Hepatocyte (in vitro differentiated cells): ENCODE results near the gene PMEPA1. TPM values are rescaled to one million over a fixed set of nuclear protein-coding genes. Genes with fewer than 3 reads are reported as not detected.

Experiments
- DNase-seq: peaks from one replicate; pipeline ENCODE4 v3.0.0-alpha.2; 2016; ENCODE audit warnings: low spot score
- H2AFZ ChIP-seq: fragments of 200-600 bp; sonication (generic); 2 replicates; pipeline ENCODE4 v1.6.0; 2016; ENCODE audit warnings: antibody characterized with exemption, mild to moderate bottlenecking
- H3K27ac ChIP-seq: fragments of 200-600 bp; sonication (generic); 2 replicates; pipeline ENCODE4 v1.5.1; 2016; ENCODE audit warnings: mild to moderate bottlenecking
- H3K27me3 ChIP-seq: fragments of 200-600 bp; sonication (generic); 2 replicates; pipeline ENCODE4 v1.6.1; 2016
- H3K36me3 ChIP-seq: fragments of 200-600 bp; sonication (generic); replicated peaks from 2 replicates; pipeline ENCODE4 v1.5.1; 2016; ENCODE audit warnings: low read depth; ENCODE audit not compliant: insufficient read depth
- H3K4me1 ChIP-seq: fragments of 200-600 bp; sonication (generic); 2 replicates; pipeline ENCODE4 v1.5.1; 2016; ENCODE audit warnings: mild to moderate bottlenecking, moderate library complexity; ENCODE audit not compliant: insufficient read depth
- H3K4me2 ChIP-seq: fragments of 200-600 bp; sonication (generic); 2 replicates; pipeline ENCODE4 v1.6.0; 2016
- H3K4me3 ChIP-seq: fragments of 200-600 bp; sonication (generic); 2 replicates; pipeline ENCODE4 v1.5.1; 2016; ENCODE audit warnings: mild to moderate bottlenecking
- H3K79me2 ChIP-seq: fragments of 200-600 bp; sonication (generic); 2 replicates; pipeline ENCODE4 v1.6.0; 2017; ENCODE audit warnings: mild to moderate bottlenecking
- H3K9me2 ChIP-seq: fragments of 200-600 bp; sonication (generic); replicated peaks from 2 replicates; pipeline ENCODE4 v1.6.0; 2017; ENCODE audit warnings: mild to moderate bottlenecking; ENCODE audit not compliant: insufficient read depth
- H3K9me3 ChIP-seq: fragments of 200-600 bp; sonication (generic); 2 replicates; pipeline ENCODE4 v1.5.1; 2016; ENCODE audit warnings: low read depth, mild to moderate bottlenecking
- H4K20me1 ChIP-seq: fragments of 200-600 bp; sonication (generic); 2 replicates; pipeline ENCODE4 v1.6.0; 2016; ENCODE audit warnings: mild to moderate bottlenecking; ENCODE audit not compliant: insufficient read depth, poor library complexity, severe bottlenecking
- EZH2 ChIP-seq: fragments of 200-600 bp; sonication (generic); IDR thresholded peaks from 2 replicates; pipeline ENCODE4 v1.6.1; 2016; ENCODE audit warnings: antibody characterized with exemption, mild to moderate bottlenecking, borderline replicate concordance
- EZH2phosphoT487 ChIP-seq: fragments of 200-600 bp; sonication (generic); IDR thresholded peaks from one replicate; pipeline ENCODE4 v1.6.1; 2018; ENCODE audit warnings: antibody characterized with exemption, mild to moderate bottlenecking, low read depth, moderate library complexity; ENCODE audit not compliant: unreplicated experiment, severe bottlenecking
- WGBS: methylation state at CpG from one replicate; pipeline ENCODE4 v1.1.6; 2016; ENCODE audit warnings: low lambda C conversion rate; ENCODE audit errors: missing lambda C conversion rate; 5-methylcytosine and 5-hydroxymethylcytosine counted together
- polyA plus RNA-seq: library from polyadenylated mRNA; unstranded; fragments of >200 nt; fragmentation: Nextera tagmentation; extraction: Ambion mirVana; gene quantifications from 2 replicates; pipeline ENCODE4 v1.2.1, GENCODE V29; 2016
- total RNA-seq: library from RNA; depleted of rRNA; stranded (reverse); fragments of >200 nt; gene quantifications from 2 replicates; pipeline ENCODE4 v1.2.3, GENCODE V29; 2014
- TF ChIP-seq, protein P1 (sequence below): fragments of 200-600 bp; sonication (generic); IDR thresholded peaks from 2 replicates; pipeline ENCODE4 v1.5.1; 2016; ENCODE audit warnings: antibody characterized with exemption, mild to moderate bottlenecking; ENCODE audit not compliant: poor library complexity

Gene PMEPA1
- total and polyA plus RNA-seq, 2 experiments from 2014 or later: 6.8 to 40.3 TPM

GRCh38 chr20:57691699-57692098 lies 18.1 kb downstream of the PMEPA1 start:
- no peaks in the 10 kb centered on the region for H3K9me3 ChIP-seq
- H3K4me3 ChIP-seq: no peak overlapping the region
- no peak overlapping the region for H2AFZ ChIP-seq
- H3K4me2 ChIP-seq: no peak overlapping the region
- H3K9me2 ChIP-seq: no peaks in the 10 kb centered on the region
- no peak for TF ChIP-seq EZH2phosphoT487
- TF ChIP-seq EZH2: no peak
- TF ChIP-seq, protein P1, sequence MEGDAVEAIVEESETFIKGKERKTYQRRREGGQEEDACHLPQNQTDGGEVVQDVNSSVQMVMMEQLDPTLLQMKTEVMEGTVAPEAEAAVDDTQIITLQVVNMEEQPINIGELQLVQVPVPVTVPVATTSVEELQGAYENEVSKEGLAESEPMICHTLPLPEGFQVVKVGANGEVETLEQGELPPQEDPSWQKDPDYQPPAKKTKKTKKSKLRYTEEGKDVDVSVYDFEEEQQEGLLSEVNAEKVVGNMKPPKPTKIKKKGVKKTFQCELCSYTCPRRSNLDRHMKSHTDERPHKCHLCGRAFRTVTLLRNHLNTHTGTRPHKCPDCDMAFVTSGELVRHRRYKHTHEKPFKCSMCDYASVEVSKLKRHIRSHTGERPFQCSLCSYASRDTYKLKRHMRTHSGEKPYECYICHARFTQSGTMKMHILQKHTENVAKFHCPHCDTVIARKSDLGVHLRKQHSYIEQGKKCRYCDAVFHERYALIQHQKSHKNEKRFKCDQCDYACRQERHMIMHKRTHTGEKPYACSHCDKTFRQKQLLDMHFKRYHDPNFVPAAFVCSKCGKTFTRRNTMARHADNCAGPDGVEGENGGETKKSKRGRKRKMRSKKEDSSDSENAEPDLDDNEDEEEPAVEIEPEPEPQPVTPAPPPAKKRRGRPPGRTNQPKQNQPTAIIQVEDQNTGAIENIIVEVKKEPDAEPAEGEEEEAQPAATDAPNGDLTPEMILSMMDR: no peak
- WGBS: 92% methylated on average over 12 of the region's 12 CpGs
- peak overlapping the region; percentile 90 for H3K27ac ChIP-seq
- peaks cover 27% of the 10 kb centered on the region for H3K4me1 ChIP-seq
- no peak for DNase-seq
- no peaks in the 10 kb centered on the region for H3K36me3 ChIP-seq
- no peaks in the 10 kb centered on the region for H3K27me3 ChIP-seq
- H4K20me1 ChIP-seq: peaks cover 49% of the 10 kb centered on the region
- H3K79me2 ChIP-seq: peaks cover 62% of the 10 kb centered on the region

GRCh38 chr20:57690525-57690924 lies 19.3 kb downstream of the PMEPA1 start:
- no peak for DNase-seq
- Histone ChIP-seq H2AFZ (no peak overlapping the region), H3K9me2 (no peaks in the 10 kb centered on the region), H3K4me2 (no peak overlapping the region), H3K79me2 (peaks cover 56% of the 10 kb centered on the region), H3K9me3 (no peaks in the 10 kb centered on the region), H4K20me1 (peaks cover 43% of the 10 kb centered on the region), H3K4me1 (peaks cover 23% of the 10 kb centered on the region), H3K36me3 (no peaks in the 10 kb centered on the region), H3K27me3 (no peaks in the 10 kb centered on the region), H3K27ac (no peak overlapping the region), H3K4me3 (no peak overlapping the region)
- TF ChIP-seq EZH2 (no peak), EZH2phosphoT487 (no peak)
- TF ChIP-seq, protein P1: no peak
- 87% methylated on average over 14 of the region's 15 CpGs for whole genome bisulfite sequencing

DNA sequence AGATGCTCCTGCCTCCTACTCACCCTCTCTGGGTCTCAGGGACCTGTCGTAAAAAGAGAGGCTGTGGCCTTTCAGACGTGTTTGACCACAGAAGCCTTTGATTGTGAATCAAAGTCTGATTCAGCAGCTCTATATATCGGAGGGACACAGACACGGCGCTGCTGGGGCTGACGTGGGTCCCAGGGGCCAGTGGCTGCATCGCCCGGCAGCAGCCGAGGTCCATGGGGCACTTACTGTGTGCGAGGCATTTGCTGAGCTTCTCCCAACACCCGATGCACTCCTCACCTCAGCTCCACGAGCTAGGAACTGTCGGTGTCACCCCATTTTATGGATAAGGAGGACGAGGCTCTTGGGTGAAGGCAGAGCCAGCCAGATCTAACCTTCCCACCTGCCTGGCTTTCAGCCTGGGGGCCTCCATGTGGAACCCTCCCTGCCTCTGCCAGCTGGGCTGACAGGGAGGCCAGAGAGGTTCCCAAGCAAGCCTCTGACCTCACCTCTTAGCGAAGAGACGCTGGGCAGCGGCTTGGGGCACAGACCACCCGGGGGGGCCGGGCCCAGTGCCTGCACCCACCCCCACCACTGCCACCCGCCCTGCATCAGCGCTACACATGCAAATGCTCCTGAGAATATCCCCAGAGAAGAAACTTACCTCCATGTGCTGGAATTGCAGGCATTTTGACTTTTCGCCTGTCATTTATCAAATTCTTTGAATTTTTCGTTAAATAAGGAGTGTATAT lies 19.9 kb downstream of the PMEPA1 start:
- no peak for DNase-seq
- Histone ChIP-seq H3K4me3 (no peak overlapping the region), H4K20me1 (peaks cover 40% of the 10 kb centered on the region), H3K79me2 (peaks cover 50% of the 10 kb centered on the region), H3K9me3 (no peaks in the 10 kb centered on the region), H3K36me3 (no peaks in the 10 kb centered on the region), H3K27me3 (no peaks in the 10 kb centered on the region), H3K4me1 (peaks cover 28% of the 10 kb centered on the region), H3K9me2 (no peaks in the 10 kb centered on the region), H3K27ac (no peak overlapping the region), H3K4me2 (no peak overlapping the region), H2AFZ (no peak overlapping the region)
- TF ChIP-seq, protein P1: no peak
- TF ChIP-seq EZH2phosphoT487 (no peak), EZH2 (no peak)
- WGBS: 93% methylated on average over 23 of the region's 23 CpGs
